T-helper 1 cell (primary cell): Measurements from ENCODE around the gene P3H4.
A peak's percentile ranks its signal among the peaks of the same experiment; 100 is the strongest.
"Not testable (repeated sequence)": the region's sequence is repeated elsewhere in the genome, so short reads cannot be mapped to it uniquely, and the experiment has no call there.

Experiments
- DNase-seq, 5 donors: peaks; one replicate each; pipeline ENCODE4 v3.0.0-alpha.2; 2012 to 2020

The P3H4 gene

GRCh38 chr17:41792845-41793783, 18.6 kb downstream of the P3H4 start:
- DNase-seq = no peak

- DNase-seq = no peak
Observed at GRCh38 chr17:41787021-41787418, 24.7 kb downstream of the P3H4 start.

GRCh38 chr17:41786227-41787020, 25.3 kb downstream of the P3H4 start, which contains the start of gene JUP:
TSS of gene JUP (minus strand) at chr17:41786711. CDS start at chr17:41771854, 14,857 bp downstream.
- DNase-seq = peak; percentile 69 to 87 (median 79)

- DNase-seq = no peak
Observed at GRCh38 chr17:41785859-41786226, 25.9 kb downstream of the P3H4 start.

- DNase-seq = no peak
Observed at GRCh38 chr17:41785091-41785858, 26.5 kb downstream of the P3H4 start.

- no peak for DNase-seq
Observed at GRCh38 chr17:41784207-41784744, 27.5 kb downstream of the P3H4 start.

- DNase-seq = no peak
Observed at GRCh38 chr17:41782142-41782541, 29.6 kb downstream of the P3H4 start.

GRCh38 chr17:41781404-41782110, 30.2 kb downstream of the P3H4 start:
- DNase-seq = no peak

GRCh38 chr17:41779954-41780353, 31.8 kb downstream of the P3H4 start:
- DNase-seq = no peak

- DNase-seq = no peak
Observed at GRCh38 chr17:41777574-41778188, 34.1 kb downstream of the P3H4 start.

- no peak for DNase-seq
Observed at GRCh38 chr17:41777157-41777573, 34.6 kb downstream of the P3H4 start.

- DNase-seq = not testable (repeated sequence)
Observed at GRCh38 chr17:41776262-41776900, 35.4 kb downstream of the P3H4 start.

- DNase-seq = no peak
Observed at GRCh38 chr17:41775394-41776226, 36.1 kb downstream of the P3H4 start.

GRCh38 chr17:41773731-41774193, 38.0 kb downstream of the P3H4 start:
- DNase-seq = no peak

- DNase-seq = no peak
Observed at GRCh38 chr17:41773190-41773588, 38.6 kb downstream of the P3H4 start.

- DNase-seq = no peak
Observed at GRCh38 chr17:41772586-41773189, 39.1 kb downstream of the P3H4 start.

- no peak for DNase-seq
Observed at GRCh38 chr17:41772218-41772585, 39.5 kb downstream of the P3H4 start.

- DNase-seq = no peak
Observed at GRCh38 chr17:41771389-41772206, 40.2 kb downstream of the P3H4 start.

- DNase-seq = no peak
Observed at GRCh38 chr17:41769985-41770384, 41.8 kb downstream of the P3H4 start.
